Lung microvascular endothelial cell (primary cell): ENCODE measurements around the gene PCDHGA3. TPM values are rescaled to one million over a fixed set of nuclear protein-coding genes. Genes with fewer than 3 reads are reported as not detected.
A peak's percentile ranks its signal among the peaks of the same experiment; 100 is the strongest.
"Not testable (repeated sequence)": the region's sequence is repeated elsewhere in the genome, so short reads cannot be mapped to it uniquely, and the experiment has no call there.

Source experiments
- DNase-seq, 2 donors: peaks; one replicate each; pipeline versions ENCODE4 v3.0.0 to v3.0.0-alpha.2; 2010; ENCODE audit warnings: low read depth in 2 of 2
- total RNA-seq: library from RNA; depleted of rRNA; stranded (reverse); fragments of >200 nt; gene quantifications from 2 replicates; pipeline ENCODE4 v1.2.1, GENCODE V29; 2014

PCDHGA3 gene
- total RNA-seq, 1 donor from 2014 or later: 0.40 TPM

DNA sequence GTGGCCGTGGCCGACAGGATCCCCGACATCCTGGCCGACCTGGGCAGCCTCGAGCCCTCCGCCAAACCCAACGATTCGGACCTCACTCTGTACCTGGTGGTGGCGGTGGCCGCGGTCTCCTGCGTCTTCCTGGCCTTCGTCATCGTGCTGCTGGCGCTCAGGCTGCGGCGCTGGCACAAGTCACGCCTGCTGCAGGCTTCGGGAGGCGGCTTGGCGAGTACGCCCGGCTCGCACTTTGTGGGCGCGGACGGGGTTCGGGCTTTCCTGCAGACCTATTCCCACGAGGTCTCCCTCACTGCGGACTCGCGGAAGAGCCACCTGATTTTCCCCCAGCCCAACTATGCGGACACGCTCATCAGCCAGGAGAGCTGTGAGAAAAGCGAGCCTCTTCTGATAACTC lies 2.4 kb downstream of the PCDHGA3 start:
- DNase-seq: not testable (repeated sequence)

DNA sequence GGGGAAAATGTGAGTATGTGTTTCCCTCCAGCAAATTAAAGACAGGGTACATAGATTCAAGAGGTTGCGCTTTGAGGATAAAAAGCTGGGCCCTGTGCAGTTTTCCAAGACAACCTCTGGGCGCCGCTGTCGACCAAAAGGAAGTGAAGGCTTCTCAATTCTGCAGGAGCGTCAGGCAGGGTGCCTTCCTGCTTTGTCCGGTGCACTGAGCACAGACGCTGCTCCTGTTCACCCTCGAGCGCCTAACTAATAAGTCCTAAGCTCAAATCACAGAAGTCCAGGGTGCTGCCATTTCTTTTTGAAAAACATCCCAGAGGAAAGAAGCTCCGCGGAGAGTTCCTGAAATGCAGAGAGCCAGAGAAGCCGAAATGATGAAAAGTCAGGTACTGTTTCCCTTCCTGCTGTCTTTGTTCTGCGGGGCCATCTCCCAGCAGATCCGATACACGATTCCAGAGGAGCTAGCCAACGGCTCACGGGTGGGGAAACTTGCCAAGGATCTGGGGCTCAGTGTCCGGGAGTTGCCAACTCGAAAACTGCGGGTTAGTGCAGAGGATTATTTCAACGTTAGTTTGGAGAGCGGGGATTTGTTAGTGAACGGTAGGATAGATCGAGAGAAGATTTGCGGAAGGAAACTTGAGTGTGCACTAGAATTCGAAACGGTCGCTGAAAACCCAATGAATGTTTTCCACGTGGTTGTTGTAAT lies 6.4 kb downstream of the PCDHGA3 start, which contains the start of gene PCDHGB1:
Gene PCDHGB1 (plus strand): TSS at position 183 of the 703 bp plus-strand sequence. CDS start 162 bp downstream, at position 345.
- DNase-seq: peak; percentile 22 to 59

DNA sequence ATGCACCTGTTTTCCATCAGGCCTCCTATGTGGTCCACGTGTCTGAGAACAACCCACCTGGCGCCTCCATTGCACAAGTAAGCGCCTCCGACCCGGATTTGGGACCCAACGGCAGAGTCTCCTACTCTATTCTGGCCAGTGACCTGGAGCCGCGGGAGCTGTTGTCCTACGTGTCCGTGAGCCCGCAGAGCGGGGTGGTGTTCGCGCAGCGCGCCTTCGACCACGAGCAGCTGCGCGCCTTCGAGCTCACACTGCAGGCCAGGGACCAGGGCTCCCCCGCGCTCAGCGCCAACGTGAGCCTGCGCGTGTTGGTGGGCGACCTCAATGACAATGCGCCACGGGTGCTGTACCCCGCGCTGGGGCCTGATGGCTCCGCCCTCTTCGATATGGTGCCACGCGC lies 8.0 kb downstream of the PCDHGA3 start:
- no peak for DNase-seq

DNA sequence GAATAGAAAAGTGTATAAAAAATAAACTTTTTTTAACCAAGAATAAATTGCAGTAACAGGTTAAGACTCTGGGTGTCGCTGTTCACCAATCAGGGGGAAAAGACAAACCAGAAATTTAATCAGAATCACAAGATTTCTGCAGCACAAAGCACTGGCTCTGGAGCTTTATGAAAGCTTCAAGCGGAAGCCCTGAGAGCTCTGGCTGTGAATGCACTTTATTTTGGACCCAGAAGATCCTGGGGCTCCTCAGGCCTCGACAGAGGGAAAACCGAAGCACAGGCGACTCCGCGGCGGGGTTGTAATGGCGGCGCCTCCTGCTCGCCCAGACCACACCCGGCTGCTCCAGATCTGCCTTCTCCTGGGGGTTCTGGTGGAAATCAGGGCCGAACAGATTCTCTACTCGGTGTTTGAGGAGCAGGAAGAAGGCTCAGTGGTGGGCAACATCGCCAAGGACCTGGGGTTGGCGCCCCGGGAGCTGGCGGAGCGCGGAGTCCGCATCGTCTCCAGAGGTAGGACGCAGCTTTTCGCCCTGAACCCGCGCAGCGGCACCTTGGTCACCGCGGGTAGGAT lies 11.4 kb downstream of the PCDHGA3 start, which contains the start of gene PCDHGA4:
Gene PCDHGA4 (plus strand): TSS at position 122 of the 570 bp plus-strand sequence. CDS start 87 bp downstream, at position 209.
- peak; percentile 26 to 32 for DNase-seq

DNA sequence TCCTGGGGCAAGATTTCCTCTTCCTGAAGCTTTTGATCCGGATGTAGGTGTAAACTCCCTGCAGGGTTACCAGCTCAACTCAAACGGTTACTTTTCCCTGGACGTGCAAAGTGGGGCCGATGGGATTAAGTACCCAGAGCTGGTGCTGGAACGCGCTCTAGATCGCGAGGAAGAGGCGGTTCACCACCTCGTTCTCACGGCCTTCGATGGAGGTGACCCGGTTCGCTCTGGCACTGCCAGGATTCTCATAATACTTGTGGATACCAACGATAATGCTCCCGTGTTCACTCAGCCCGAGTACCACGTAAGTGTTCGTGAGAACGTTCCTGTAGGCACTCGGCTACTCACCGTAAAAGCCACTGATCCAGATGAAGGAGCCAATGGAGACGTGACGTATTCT lies 12.0 kb downstream of the PCDHGA3 start:
- DNase-seq: no peak

DNA sequence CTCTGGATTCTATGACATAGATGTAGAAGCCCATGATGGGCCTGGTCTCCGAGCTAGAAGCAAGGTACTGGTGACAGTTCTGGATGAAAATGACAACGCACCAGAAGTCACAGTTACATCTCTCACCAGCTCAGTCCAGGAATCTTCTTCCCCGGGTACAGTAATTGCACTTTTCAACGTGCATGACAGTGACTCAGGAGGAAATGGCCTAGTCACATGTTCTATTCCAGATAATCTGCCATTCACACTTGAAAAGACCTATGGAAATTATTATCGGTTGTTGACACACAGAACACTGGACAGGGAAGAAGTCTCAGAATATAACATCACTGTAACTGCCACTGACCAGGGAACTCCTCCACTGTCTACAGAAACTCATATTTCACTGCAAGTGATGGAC lies 12.5 kb downstream of the PCDHGA3 start:
- no peak for DNase-seq

DNA sequence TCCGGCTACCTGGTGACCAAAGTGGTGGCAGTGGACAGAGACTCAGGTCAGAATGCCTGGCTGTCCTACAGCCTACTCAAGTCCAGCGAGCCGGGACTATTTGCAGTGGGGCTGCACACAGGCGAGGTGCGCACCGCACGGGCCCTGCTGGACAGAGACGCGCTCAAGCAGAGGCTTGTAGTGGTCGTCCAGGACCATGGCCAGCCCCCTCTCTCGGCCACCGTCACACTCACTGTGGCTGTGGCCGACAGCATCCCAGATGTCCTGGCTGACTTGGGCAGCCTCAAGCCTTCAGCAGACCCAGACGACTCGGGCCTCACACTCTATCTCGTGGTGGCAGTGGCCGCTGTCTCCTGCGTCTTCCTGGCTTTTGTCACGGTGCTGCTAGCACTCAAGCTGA lies 13.3 kb downstream of the PCDHGA3 start:
- DNase-seq: no peak

DNA sequence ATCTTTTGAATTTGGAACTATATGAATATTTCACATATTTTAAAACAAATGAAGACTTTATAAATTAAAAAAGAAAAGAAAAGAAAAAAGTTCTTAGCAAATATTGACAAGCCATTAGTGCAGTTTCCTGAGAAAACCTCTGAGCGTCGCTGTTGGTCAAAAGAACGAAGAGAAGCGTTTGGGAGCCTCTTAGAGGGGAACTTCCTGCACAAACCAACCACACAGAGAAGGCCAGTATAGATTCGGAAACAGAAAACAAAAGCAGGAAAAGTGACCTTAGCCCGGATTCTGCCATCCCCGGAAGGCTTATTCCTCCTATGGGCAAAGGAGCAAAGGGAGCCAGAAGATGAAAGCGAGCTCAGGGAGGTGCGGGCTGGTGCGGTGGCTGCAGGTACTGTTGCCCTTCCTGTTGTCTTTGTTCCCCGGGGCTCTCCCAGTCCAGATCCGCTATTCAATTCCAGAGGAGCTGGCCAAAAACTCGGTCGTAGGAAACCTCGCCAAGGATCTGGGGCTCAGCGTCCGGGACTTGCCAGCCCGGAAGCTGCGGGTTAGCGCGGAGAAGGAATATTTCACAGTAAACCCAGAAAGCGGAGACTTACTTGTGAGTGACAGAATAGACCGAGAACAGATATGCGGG lies 16.3 kb downstream of the PCDHGA3 start, which contains the start of gene PCDHGB2:
Gene PCDHGB2 (plus strand): TSS at position 205 of the 637 bp plus-strand sequence. CDS start 142 bp downstream, at position 347.
- DNase-seq: peak; percentile 41 to 63

DNA sequence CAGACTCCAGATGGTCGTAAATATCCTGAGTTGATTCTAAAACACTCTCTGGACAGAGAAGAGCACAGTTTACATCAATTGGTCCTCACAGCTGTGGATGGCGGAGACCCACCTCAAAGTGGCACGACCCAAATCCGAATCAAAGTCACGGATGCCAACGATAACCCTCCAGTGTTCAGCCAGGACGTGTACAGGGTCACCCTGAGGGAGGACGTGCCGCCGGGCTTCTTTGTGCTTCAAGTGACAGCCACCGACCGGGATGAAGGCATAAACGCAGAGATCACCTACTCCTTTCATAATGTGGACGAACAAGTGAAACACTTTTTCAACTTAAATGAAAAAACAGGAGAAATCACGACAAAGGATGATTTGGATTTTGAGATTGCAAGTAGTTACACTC lies 17.1 kb downstream of the PCDHGA3 start:
- no peak for DNase-seq

DNA sequence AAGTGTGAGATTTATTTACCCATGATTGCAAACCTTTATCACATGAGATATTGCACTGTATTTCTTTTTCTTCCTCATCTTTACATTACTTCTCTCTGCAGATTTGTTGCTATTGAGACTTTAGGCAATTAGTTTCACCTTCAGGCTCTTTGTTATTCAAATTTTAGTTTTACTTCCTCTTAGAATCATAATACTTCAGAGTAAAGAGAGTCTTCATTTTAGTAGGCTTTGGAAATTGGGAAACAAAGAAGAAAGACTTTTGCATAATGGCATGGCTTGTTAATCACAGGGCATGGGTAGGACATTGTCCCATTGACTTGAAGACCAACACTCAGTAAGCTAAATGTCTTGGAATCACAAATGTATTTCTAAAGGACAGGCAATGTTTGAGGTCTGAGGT lies 19.1 kb downstream of the PCDHGA3 start:
- DNase-seq: no peak

DNA sequence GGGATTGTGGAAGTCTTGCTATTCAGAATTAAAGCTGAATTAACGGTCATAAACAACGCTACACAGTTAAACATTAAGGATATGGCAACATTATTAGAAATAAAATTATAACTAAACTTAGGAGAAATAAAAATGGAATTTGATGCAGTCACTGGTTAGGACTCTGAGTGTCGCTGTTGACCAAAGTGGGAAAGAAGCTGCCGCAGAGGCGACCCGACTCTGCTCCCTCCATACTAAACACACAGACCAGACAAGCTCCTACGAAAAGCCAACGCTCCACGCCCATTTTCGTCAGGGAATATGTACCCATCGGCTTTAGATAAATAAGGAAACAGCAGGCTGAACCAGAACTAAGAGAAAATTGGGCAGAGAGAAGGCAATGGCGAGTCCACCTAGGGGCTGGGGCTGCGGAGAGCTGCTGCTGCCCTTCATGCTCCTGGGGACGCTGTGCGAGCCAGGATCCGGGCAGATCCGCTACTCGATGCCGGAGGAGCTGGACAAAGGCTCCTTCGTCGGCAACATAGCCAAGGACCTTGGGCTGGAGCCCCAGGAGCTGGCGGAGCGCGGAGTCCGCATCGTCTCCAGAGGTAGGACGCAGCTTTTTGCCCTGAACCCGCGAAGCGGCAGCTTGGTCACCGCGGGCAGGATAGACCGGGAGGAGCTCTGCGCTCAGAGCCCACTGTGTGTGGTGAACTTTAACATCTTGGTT lies 20.5 kb downstream of the PCDHGA3 start, which contains the start of gene PCDHGA5:
Gene PCDHGA5 (plus strand): TSS at position 211 of the 709 bp plus-strand sequence. CDS start 169 bp downstream, at position 380.
- no peak for DNase-seq

DNA sequence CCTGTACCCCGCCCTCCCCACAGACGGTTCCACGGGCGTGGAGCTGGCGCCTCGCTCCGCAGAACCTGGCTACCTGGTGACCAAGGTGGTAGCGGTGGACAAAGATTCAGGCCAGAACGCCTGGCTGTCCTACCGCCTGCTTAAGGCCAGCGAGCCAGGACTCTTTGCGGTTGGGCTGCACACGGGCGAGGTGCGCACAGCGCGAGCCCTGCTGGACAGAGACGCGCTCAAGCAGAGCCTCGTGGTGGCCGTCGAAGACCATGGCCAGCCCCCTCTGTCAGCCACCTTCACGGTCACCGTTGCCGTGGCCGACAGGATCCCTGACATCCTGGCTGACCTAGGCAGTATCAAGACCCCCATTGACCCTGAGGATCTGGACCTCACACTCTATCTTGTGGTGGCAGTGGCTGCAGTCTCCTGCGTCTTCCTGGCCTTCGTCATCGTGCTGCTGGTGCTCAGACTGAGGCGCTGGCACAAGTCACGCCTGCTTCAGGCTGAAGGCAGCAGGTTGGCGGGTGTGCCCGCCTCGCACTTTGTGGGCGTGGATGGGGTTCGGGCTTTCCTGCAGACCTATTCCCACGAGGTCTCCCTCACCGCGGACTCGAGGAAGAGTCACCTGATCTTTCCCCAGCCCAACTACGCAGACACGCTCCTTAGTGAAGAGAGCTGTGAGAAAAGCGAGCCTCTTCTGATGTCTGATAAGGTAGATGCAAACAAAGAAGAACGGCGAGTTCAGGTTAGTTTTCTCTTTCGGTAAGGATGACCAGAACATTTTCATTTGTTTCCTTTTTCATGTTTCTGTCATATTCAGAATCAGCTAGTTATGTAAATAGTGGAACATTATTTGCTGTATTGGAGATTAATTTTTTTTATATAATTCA lies 22.6 kb downstream of the PCDHGA3 start:
- no peak for DNase-seq

DNA sequence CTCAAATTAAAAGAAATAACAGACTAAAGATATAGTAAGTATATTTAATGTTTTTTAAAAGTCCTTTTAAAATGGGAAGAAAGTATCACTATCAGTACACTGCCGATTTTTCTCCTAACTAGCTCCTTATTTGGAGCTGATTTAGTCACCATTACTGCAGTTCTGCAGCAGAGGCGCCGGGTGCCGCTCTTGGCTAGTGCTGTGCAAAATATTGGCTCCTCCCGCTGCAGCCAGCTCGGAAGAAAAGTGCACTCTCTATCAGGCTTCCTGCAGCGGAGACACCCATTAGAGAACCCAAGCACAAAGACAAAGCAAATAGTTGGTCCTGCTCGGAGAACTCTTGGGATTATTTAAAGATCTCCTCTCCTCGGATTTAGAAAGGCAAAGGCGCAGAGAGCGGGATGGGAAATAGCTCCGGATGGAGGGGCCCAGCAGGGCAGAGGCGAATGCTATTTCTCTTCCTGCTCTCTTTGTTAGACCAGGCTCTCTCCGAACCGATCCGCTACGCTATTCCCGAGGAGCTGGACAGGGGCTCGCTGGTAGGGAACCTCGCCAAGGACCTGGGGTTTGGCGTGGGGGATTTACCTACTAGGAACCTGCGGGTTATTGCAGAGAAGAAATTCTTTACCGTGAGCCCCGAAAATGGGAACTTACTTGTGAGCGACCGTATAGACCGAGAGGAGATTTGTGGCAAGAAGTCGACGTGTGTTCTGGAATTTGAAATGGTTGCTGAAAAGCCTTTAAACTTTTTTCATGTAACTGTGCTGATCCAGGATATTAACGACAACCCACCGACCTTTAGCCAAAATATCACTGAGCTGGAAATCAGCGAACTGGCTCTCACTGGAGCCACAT lies 26.6 kb downstream of the PCDHGA3 start, which contains the start of gene PCDHGB3:
Gene PCDHGB3 (plus strand): TSS at position 249 of the 855 bp plus-strand sequence. CDS start 153 bp downstream, at position 402.
- DNase-seq: peak; percentile 59 to 84

DNA sequence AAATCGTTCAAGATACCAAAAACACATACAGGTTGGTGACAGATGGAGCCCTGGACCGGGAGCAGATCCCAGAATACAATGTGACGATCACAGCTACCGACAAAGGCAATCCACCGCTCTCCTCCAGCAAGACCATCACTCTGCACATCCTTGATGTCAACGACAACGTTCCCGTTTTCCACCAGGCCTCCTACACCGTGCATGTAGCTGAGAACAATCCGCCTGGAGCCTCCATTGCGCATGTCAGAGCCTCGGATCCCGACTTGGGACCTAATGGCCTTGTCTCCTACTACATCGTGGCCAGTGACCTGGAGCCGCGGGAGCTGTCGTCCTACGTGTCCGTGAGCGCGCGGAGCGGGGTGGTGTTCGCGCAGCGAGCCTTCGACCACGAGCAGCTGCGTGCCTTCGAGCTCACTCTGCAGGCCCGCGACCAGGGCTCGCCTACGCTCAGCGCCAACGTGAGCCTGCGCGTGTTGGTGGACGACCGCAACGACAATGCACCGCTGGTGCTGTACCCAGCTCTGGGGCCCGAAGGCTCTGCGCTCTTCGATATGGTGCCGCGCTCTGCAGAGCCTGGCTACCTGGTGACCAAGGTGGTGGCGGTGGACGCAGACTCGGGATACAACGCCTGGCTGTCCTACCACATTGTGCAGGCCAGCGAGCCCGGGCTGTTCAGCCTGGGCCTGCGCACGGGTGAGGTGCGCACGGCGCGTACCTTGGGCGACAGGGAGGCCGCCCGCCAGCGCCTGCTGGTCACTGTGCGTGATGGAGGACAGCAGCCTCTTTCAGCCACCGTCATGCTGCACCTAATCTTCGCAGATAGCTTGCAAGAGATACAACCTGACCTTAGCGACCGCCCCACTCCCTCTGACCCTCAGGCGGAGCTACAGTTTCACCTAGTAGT lies 28.2 kb downstream of the PCDHGA3 start:
- DNase-seq: no peak

DNA sequence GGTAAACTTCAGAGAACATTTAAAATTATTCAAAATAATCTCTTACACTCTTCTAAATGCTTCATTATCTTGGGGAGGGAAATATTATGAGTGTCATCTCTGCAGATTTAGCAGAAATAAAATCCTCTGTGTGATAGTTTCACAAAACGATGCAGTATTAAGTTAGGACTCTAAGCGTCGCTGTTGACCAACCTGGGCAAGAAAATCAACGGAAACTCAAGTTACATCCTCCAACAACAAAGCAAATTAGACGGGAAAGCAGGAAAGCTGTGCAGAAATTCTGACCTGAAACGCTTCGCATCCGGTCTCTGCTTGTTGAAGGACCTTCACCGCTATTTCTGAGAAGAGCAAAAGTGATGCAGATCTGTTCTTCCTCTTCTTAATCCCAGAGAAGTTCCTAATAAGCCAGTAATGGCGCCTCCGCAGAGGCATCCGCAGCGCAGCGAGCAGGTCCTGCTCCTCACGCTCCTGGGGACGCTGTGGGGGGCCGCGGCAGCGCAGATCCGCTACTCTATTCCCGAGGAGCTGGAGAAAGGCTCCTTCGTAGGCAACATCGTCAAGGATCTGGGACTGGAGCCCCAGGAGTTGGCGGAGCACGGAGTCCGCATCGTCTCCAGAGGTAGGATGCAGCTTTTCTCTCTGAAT lies 30.2 kb downstream of the PCDHGA3 start, which contains the start of gene PCDHGA6:
Gene PCDHGA6 (plus strand): TSS at position 219 of the 645 bp plus-strand sequence. CDS start 193 bp downstream, at position 412.
- peak; percentile 44 to 49 for DNase-seq

DNA sequence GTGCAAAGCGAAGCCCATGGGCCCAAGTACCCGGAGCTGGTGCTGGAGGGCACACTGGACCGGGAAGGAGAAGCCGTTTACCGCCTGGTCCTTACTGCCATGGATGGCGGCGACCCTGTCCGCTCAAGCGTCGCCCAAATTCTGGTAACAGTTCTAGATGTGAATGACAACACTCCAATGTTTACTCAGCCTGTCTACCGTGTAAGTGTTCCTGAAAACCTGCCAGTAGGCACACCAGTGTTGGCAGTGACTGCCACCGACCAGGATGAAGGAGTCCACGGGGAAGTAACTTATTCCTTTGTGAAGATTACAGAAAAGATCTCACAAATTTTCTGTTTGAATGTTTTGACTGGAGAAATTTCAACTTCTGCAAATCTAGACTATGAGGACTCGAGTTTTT lies 31.0 kb downstream of the PCDHGA3 start:
- no peak for DNase-seq

DNA sequence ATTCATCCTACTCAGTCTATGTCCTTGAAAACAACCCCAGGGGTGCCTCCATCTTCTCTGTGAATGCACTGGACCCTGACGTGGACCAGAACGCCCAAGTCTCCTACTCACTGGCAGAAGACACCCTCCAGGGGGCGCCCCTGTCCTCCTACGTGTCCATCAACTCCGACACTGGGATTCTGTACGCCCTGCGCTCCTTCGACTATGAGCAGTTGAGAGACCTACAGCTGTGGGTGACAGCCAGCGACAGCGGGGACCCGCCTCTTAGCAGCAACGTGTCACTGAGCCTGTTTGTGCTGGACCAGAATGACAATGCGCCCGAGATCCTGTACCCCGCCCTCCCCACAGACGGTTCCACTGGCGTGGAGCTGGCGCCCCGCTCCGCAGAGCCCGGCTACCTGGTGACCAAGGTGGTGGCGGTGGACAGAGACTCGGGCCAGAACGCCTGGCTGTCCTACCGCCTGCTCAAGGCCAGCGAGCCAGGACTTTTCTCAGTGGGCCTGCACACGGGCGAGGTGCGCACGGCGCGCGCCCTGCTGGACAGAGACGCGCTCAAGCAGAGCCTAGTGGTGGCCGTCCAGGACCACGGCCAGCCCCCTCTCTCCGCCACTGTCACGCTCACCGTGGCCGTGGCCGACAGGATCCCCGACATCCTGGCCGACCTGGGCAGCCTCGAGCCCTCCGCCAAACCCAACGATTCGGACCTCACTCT lies 32.0 kb downstream of the PCDHGA3 start:
- DNase-seq: not testable (repeated sequence)
